SK-N-SH (cell line): ENCODE data around the gene MYBPH. TPM values are rescaled to one million over a fixed set of nuclear protein-coding genes. Genes with fewer than 3 reads are reported as not detected.

Experiments
- CTCF ChIA-PET: fragments of 300-600, 350-600 bp; formaldehyde crosslinking; extraction: SDS; loops from one replicate; lab custom pipeline; 2021; lab: Yijun Ruan, JAX
- POLR2A ChIA-PET: fragments of 350-600 bp; sonication (Branson Sonifier 250); formaldehyde crosslinking; extraction: SDS; loops from one replicate; lab custom pipeline; 2020; ENCODE audit warnings: antibody characterized with exemption, inconsistent platforms; lab: Yijun Ruan, JAX
- DNase-seq: peaks from one replicate; pipeline ENCODE4 v3.0.0; 2012
- H2AFZ ChIP-seq: fragments of 200-600 bp; sonication (generic); 2 replicates; pipeline ENCODE4 v1.8.1; 2016; ENCODE audit warnings: antibody characterized with exemption, mild to moderate bottlenecking, low read depth
- H3F3A ChIP-seq: fragments of 200-600 bp; sonication (generic); replicated peaks from 2 replicates; pipeline ENCODE3; 2016; ENCODE audit warnings: antibody characterized with exemption, mild to moderate bottlenecking; ENCODE audit not compliant: insufficient read depth
- H3K27ac ChIP-seq, 2 experiments: fragments of 200-500 bp in 1 of 2; fragments of 200-600 bp in 1 of 2; sonication (Bioruptor generic) in 1 of 2; sonication (generic), shearing (Covaris generic) in 1 of 2; 2 replicates each; pipeline versions ENCODE4 v1.5.1 to v1.6.1; 2014 to 2016; ENCODE audit warnings: low read depth in 2 of 2, inconsistent platforms in 1 of 2, low read length in 1 of 2, mild to moderate bottlenecking in 1 of 2, mixed read lengths in 1 of 2
- H3K27me3 ChIP-seq: fragments of 200-600 bp; sonication (generic), shearing (Covaris generic); 2 replicates; pipeline ENCODE4 v1.6.1; 2016; ENCODE audit warnings: mixed run types; ENCODE audit not compliant: insufficient read depth
- H3K36me3 ChIP-seq, 2 experiments: fragments of 200-500 bp in 1 of 2; fragments of 200-600 bp in 1 of 2; sonication (Bioruptor generic) in 1 of 2; sonication (generic) in 1 of 2; replicated peaks in 1 of 2; 2 replicates each; pipeline versions ENCODE3 to v1.5.1; 2014 to 2016; ENCODE audit warnings: low read length in 1 of 2, mild to moderate bottlenecking in 1 of 2; ENCODE audit not compliant: insufficient read depth in 2 of 2, control insufficient read depth in 1 of 2
- H3K4me1 ChIP-seq, 2 experiments: fragments of 200-500 bp in 1 of 2; fragments of 200-600 bp in 1 of 2; sonication (Bioruptor generic) in 1 of 2; sonication (generic), shearing (Covaris generic) in 1 of 2; 2 replicates each; pipeline versions ENCODE4 v1.5.1 to v1.6.1; 2014 to 2016; ENCODE audit warnings: low read depth in 1 of 2, low read length in 1 of 2, mixed run types in 1 of 2; ENCODE audit not compliant: insufficient read depth in 2 of 2, control insufficient read depth in 1 of 2
- H3K4me2 ChIP-seq: fragments of 200-600 bp; sonication (generic), shearing (Covaris generic); 2 replicates; pipeline ENCODE4 v1.6.1; 2017; ENCODE audit warnings: mixed run types
- H3K4me3 ChIP-seq, 2 experiments: fragments of 200-500 bp in 1 of 2; fragments of 200-600 bp in 1 of 2; sonication (Bioruptor generic) in 1 of 2; sonication (generic), shearing (Covaris generic) in 1 of 2; 2 replicates each; pipeline versions ENCODE4 v1.5.1 to v1.8.1; 2014 to 2016; ENCODE audit warnings: low read depth in 2 of 2, inconsistent platforms in 1 of 2, low read length in 1 of 2, mild to moderate bottlenecking in 1 of 2, mixed read lengths in 1 of 2, moderate library complexity in 1 of 2
- H3K79me2 ChIP-seq: fragments of 200-600 bp; sonication (generic); 2 replicates; pipeline ENCODE4 v1.8.1; 2017; ENCODE audit warnings: mild to moderate bottlenecking; ENCODE audit not compliant: insufficient read depth
- H3K9ac ChIP-seq: fragments of 200-600 bp; sonication (generic); 2 replicates; pipeline ENCODE4 v1.6.1; 2017; ENCODE audit warnings: mixed run types
- H3K9me2 ChIP-seq: fragments of 200-600 bp; sonication (generic); 2 replicates; pipeline ENCODE4 v1.6.1; 2017; ENCODE audit warnings: mixed run types
- H3K9me3 ChIP-seq: fragments of 200-600 bp; sonication (generic); 2 replicates; pipeline ENCODE4 v1.6.1; 2017; ENCODE audit warnings: mixed run types, mild to moderate bottlenecking, moderate library complexity
- H4K20me1 ChIP-seq: fragments of 200-600 bp; sonication (generic); 2 replicates; pipeline ENCODE4 v1.6.1; 2017; ENCODE audit warnings: mild to moderate bottlenecking, mixed run types; ENCODE audit not compliant: insufficient read depth
- ELF1 ChIP-seq: IDR thresholded peaks from 2 replicates; pipeline ENCODE4 v1.4.0; 2012
- FOXJ3 ChIP-seq: sonication (generic); formaldehyde crosslinking; IDR thresholded peaks from 2 replicates; pipeline ENCODE4 v1.5.1; 2020; ENCODE audit warnings: mild to moderate bottlenecking, missing genetic modification reagents
- IRF3 ChIP-seq: fragments of 150-350 bp; IDR thresholded peaks from 2 replicates; pipeline ENCODE4 v1.6.1; 2016; ENCODE audit warnings: mild to moderate bottlenecking, low read depth, low read length
- MAX ChIP-seq: IDR thresholded peaks from 2 replicates; pipeline ENCODE4 v1.4.0; 2012; ENCODE audit warnings: low read depth
- MXI1 ChIP-seq: IDR thresholded peaks from 2 replicates; pipeline ENCODE4 v1.6.1; 2012; ENCODE audit warnings: mild to moderate bottlenecking, low read depth, low read length, improper control_type of control experiment
- PBX3 ChIP-seq: IDR thresholded peaks from 2 replicates; pipeline ENCODE4; 2012
- POLR2AphosphoS5 ChIP-seq: IDR thresholded peaks from 2 replicates; pipeline ENCODE4 v1.6.1; 2012; ENCODE audit warnings: low read depth, low read length
- RAD21 ChIP-seq: IDR thresholded peaks from 2 replicates; pipeline ENCODE4 v1.6.1; 2012; ENCODE audit warnings: mild to moderate bottlenecking, low read length
- RXRA ChIP-seq: IDR thresholded peaks from 2 replicates; pipeline ENCODE4 v1.4.0; 2012; ENCODE audit warnings: low read depth, mild to moderate bottlenecking, borderline replicate concordance
- SIN3A ChIP-seq: IDR thresholded peaks from 2 replicates; pipeline ENCODE4 v1.6.1; 2012; ENCODE audit warnings: low read depth, mild to moderate bottlenecking, low read length, moderate library complexity, borderline replicate concordance
- SMC3 ChIP-seq: IDR thresholded peaks from 2 replicates; pipeline ENCODE4 v1.6.1; 2012; ENCODE audit warnings: low read depth, low read length, improper control_type of control experiment
- TCF12 ChIP-seq: IDR thresholded peaks from 2 replicates; pipeline ENCODE4 v1.4.0; 2012
- ZBTB33 ChIP-seq: IDR thresholded peaks from 2 replicates; pipeline ENCODE4 v1.4.0; 2012; ENCODE audit warnings: low read depth, borderline replicate concordance
- WGBS: methylation state at CpG from one replicate; pipeline ENCODE4 v1.1.6; 2017; ENCODE audit warnings: low lambda C conversion rate; 5-methylcytosine and 5-hydroxymethylcytosine counted together
- polyA plus RNA-seq, 3 experiments: library from polyadenylated mRNA; depleted of rRNA; stranded (reverse); fragments of >200 nt; gene quantifications; 2 replicates each; pipeline ENCODE4 v1.2.3, GENCODE V29; 2012

Gene MYBPH
- polyA plus RNA-seq, 1 of the 3 experiments (the other 2 are of a cell fraction), result 0.12 TPM

GRCh38 chr1:203165800-203166161 lies 9.8 kb downstream of the MYBPH start:
- H3K9me2 ChIP-seq, result no peaks in the 10 kb centered on the region
- 87% methylated on average over 7 of the region's 8 CpGs for WGBS
- no peaks in the 10 kb centered on the region for H3K36me3 ChIP-seq
- H3K9me3 ChIP-seq, result no peaks in the 10 kb centered on the region
- no peak overlapping the region for H2AFZ ChIP-seq
- ChIA-PET CTCF (interaction anchor here (0.7 to 2.0 kb wide), 3 partner anchors 48 to 126 kb away, joined by 3 to 10 read pairs (median 3); no protein-coding TSS in a partner anchor), POLR2A (no interaction called here)
- no peaks in the 10 kb centered on the region for H4K20me1 ChIP-seq
- no peaks in the 10 kb centered on the region for H3F3A ChIP-seq
- TF ChIP-seq IRF3, result no peak
- no peak for TF ChIP-seq FOXJ3
- TF ChIP-seq RXRA, result no peak
- TF ChIP-seq TCF12, result no peak
- no peak for TF ChIP-seq RAD21
- TF ChIP-seq PBX3, result no peak
- no peak for TF ChIP-seq ELF1
- no peak for TF ChIP-seq SMC3
- H3K4me3 ChIP-seq, result no peak overlapping the region
- H3K27me3 ChIP-seq, result no peaks in the 10 kb centered on the region
- H3K4me2 ChIP-seq, result no peak overlapping the region
- no peak overlapping the region for H3K27ac ChIP-seq
- H3K4me1 ChIP-seq, result no peaks in the 10 kb centered on the region
- H3K79me2 ChIP-seq, result no peaks in the 10 kb centered on the region
- DNase-seq, result no peak
- no peak overlapping the region for H3K9ac ChIP-seq

GRCh38 chr1:203165101-203165799 lies 10.4 kb downstream of the MYBPH start:
- no peak for DNase-seq
- ChIA-PET CTCF (interaction anchor here (0.9 to 2.0 kb wide), 3 partner anchors 12 to 47 kb away, joined by 3 to 10 read pairs (median 3); no protein-coding TSS in a partner anchor), POLR2A (no interaction called here)
- Histone ChIP-seq H2AFZ (no peak overlapping the region), H3F3A (no peaks in the 10 kb centered on the region), H3K27me3 (no peaks in the 10 kb centered on the region), H3K4me3 (no peak overlapping the region), H3K36me3 (no peaks in the 10 kb centered on the region), H3K79me2 (no peaks in the 10 kb centered on the region), H3K9ac (no peak overlapping the region), H4K20me1 (no peaks in the 10 kb centered on the region), H3K9me2 (no peaks in the 10 kb centered on the region), H3K9me3 (no peaks in the 10 kb centered on the region), H3K4me2 (no peak overlapping the region), H3K4me1 (no peaks in the 10 kb centered on the region), H3K27ac (no peak overlapping the region)
- WGBS, result 83% methylated on average over 25 of the region's 28 CpGs
- TF ChIP-seq ELF1 (no peak), PBX3 (no peak), ZBTB33 (no peak), SIN3A (no peak), FOXJ3 (no peak), SMC3 (no peak), MAX (no peak), POLR2AphosphoS5 (no peak), MXI1 (no peak)
